ENCODE data around the gene PDCD11. TPM values are rescaled to one million over a fixed set of nuclear protein-coding genes. Genes with fewer than 3 reads are reported as not detected.

Gene PDCD11
- total RNA-seq, 1 experiment from 2014 or later: 106 TPM

GRCh38 chr10:103440416-103440815 is 44.0 kb downstream of the PDCD11 start:
- no peak overlapping the region for H3K4me3 ChIP-seq (replicated peaks in 1 of 2; ENCODE audit: low read depth in 1 of 2, low read length in 2 of 2)
- ChIA-PET RAD21 (ENCODE audit: low non-redundant PET in 1 of 2, low total read pairs in 2 of 2, uncharacterized antibody in 2 of 2, unreplicated experiment in 2 of 2) (no interaction called here), POLR2A (no interaction called here), CTCF (no interaction called here)
- no peak overlapping the region for H3K27ac ChIP-seq (ENCODE audit: low read depth, low read length)
- no peaks in the 10 kb centered on the region for H3K9me2 ChIP-seq (ENCODE audit: insufficient read depth)
- H3K4me2 ChIP-seq (ENCODE audit: low read length): no peak overlapping the region
- H3K9ac ChIP-seq (ENCODE audit: low read length): no peak overlapping the region
- H3K36me3 ChIP-seq (ENCODE audit: control insufficient read depth in 1 of 2, insufficient read depth in 2 of 2, low read length in 2 of 2): peaks cover 83 to 86% of the 10 kb centered on the region in 2 experiments
- H2AFZ ChIP-seq (ENCODE audit: low read depth, low read length, poor library complexity, severe bottlenecking): no peak overlapping the region
- BruUV-seq (replicated peaks): no TSS peak
- H4K20me1 ChIP-seq (ENCODE audit: insufficient read depth): no peaks in the 10 kb centered on the region
- H3K27me3 ChIP-seq (ENCODE audit: insufficient read depth, low read length): no peaks in the 10 kb centered on the region
- H3K4me1 ChIP-seq (ENCODE audit: control insufficient read depth in 1 of 2, insufficient read depth in 2 of 2, low read length in 2 of 2): no peaks in the 10 kb centered on the region
- ATAC-seq: no peak
- intact Hi-C loops (cut with micrococcal nuclease): no loop called here
- no peak for DNase-seq (ENCODE audit: low read depth, low spot score)
- H3K79me2 ChIP-seq (ENCODE audit: insufficient read depth, low read length): peaks cover 5% of the 10 kb centered on the region
- no peaks in the 10 kb centered on the region for H3K9me3 ChIP-seq (ENCODE audit: control insufficient read depth in 1 of 2, insufficient read depth in 1 of 2, low read depth in 1 of 2, low read length in 2 of 2)
- TF ChIP-seq ELF1 (IDR thresholded peaks at IDR 0.05; ENCODE audit: borderline replicate concordance, low read depth): no peak
- TF ChIP-seq POLR2A (IDR thresholded peaks at IDR 0.05; ENCODE audit: borderline replicate concordance, extremely low read depth, insufficient read depth, insufficient read length): no peak
- TF ChIP-seq REST (IDR thresholded peaks at IDR 0.05; ENCODE audit: low read depth): no peak
- TF ChIP-seq EZH2 (IDR thresholded peaks at IDR 0.05): no peak
- TF ChIP-seq EGR1 (IDR thresholded peaks at IDR 0.05; ENCODE audit: low read depth): no peak
- no peak; the same call in 1 of the 2 replicates for TF ChIP-seq ZFX (IDR thresholded peaks at IDR 0.05)
- no peak for TF ChIP-seq EZH2phosphoT487 (IDR thresholded peaks at IDR 0.05; ENCODE audit: borderline replicate concordance)
- TF ChIP-seq SRF (IDR thresholded peaks at IDR 0.05; ENCODE audit: low read depth): no peak
- TF ChIP-seq SP1 (IDR thresholded peaks at IDR 0.05; ENCODE audit: low read depth): no peak
- no peak for TF ChIP-seq POLR2AphosphoS5 (IDR thresholded peaks at IDR 0.05; ENCODE audit: low read depth, low read length)
- no peak for TF ChIP-seq TCF7L2 (IDR thresholded peaks at IDR 0.05; ENCODE audit: borderline replicate concordance, extremely low read depth, insufficient read depth, insufficient read length)
- no peak for TF ChIP-seq ZNF274 (IDR thresholded peaks at IDR 0.05; ENCODE audit: low read depth, low read length)
- TF ChIP-seq ZBTB33 (IDR thresholded peaks at IDR 0.05; ENCODE audit: extremely low read depth, insufficient replicate concordance, low read length): no peak
- no peak for TF ChIP-seq YY1 (IDR thresholded peaks at IDR 0.05; ENCODE audit: extremely low read depth, insufficient replicate concordance, low read depth, low read length)
- TF ChIP-seq CBX3 (IDR thresholded peaks at IDR 0.05; ENCODE audit: low read depth): no peak
- no peak for TF ChIP-seq ATF3 (IDR thresholded peaks at IDR 0.05)
- TF ChIP-seq FOSL1 (IDR thresholded peaks at IDR 0.05; ENCODE audit: low read depth): no peak
- no peak for TF ChIP-seq MAX (IDR thresholded peaks at IDR 0.05)
- TF ChIP-seq CTCF (IDR thresholded peaks at IDR 0.05 in 2 of 3, conservative IDR thresholded peaks at IDR 0.05 in 1 of 3; ENCODE audit: borderline replicate concordance in 1 of 3, insufficient read depth in 1 of 3, low read depth in 2 of 3, low read length in 2 of 3): no peak
